Activated T-helper 2 cell treated with anti-CD3 and anti-CD28 coated beads, Interferon-gamma antibody, Interleukin-2, Interleukin-4, amounts not matched to agents 10 μg/mL and 5 μg/mL and 100 μg/mL, durations not matched to agents 14 hours and 24 hours and 36 hours (primary cell): ENCODE measurements around the gene KCNE4. TPM values are rescaled to one million over a fixed set of nuclear protein-coding genes. Genes with fewer than 3 reads are reported as not detected.

ENCODE experiments used
- DNase-seq: peaks from one replicate; pipeline ENCODE4 v3.0.0; 2021; ENCODE audit warnings: low spot score
- H3K27ac Mint-ChIP-seq: one replicate; pipeline ENCODE4 v1.8.0; 2021; ENCODE audit warnings: mixed read lengths
- H3K27me3 Mint-ChIP-seq: one replicate; pipeline ENCODE4 v1.8.0; 2021; ENCODE audit warnings: low read depth, mixed read lengths
- H3K36me3 Mint-ChIP-seq: one replicate; pipeline ENCODE4 v1.8.0; 2021; ENCODE audit warnings: low read depth, mixed read lengths
- H3K4me1 Mint-ChIP-seq: one replicate; pipeline ENCODE4 v1.8.0; 2021; ENCODE audit warnings: low read depth, mixed read lengths
- H3K4me3 Mint-ChIP-seq: one replicate; pipeline ENCODE4 v1.8.0; 2021; ENCODE audit warnings: low read depth, mild to moderate bottlenecking, moderate library complexity, mixed read lengths
- H3K9me3 Mint-ChIP-seq: one replicate; pipeline ENCODE4 v1.8.0; 2021; ENCODE audit warnings: mixed read lengths
- intact Hi-C: fragments of 100-400 bp; cut with micrococcal nuclease; formaldehyde crosslinking; loops from one replicate; pipeline ENCODE4 v1.15.1; 2023
- total RNA-seq: library from RNA; stranded (reverse); gene quantifications from 2 replicates; pipeline ENCODE4 v1.2.3, GENCODE V29; 2022

KCNE4 gene
- total RNA-seq = not detected in 2 replicates

- Mint-ChIP-seq H3K4me1 (no peaks in the 10 kb centered on the region), H3K36me3 (no peaks in the 10 kb centered on the region), H3K27ac (no peak within 1 kb of the TSS), H3K27me3 (no peaks in the 10 kb centered on the region), H3K9me3 (no peaks in the 10 kb centered on the region), H3K4me3 (no peak within 1 kb of the TSS)
- intact Hi-C loops = no loop called here
- no peak for DNase-seq
Measured at GRCh38 chr2:223051693-223052289, at the start of gene KCNE4. Gene KCNE4, plus strand, starts transcription at chr2:223052190. Its CDS starts 641 bp downstream, at chr2:223052831.

- H3K27me3 Mint-ChIP-seq = peaks cover 8% of the 10 kb centered on the region
- H3K27ac Mint-ChIP-seq = no peak overlapping the region
- no peak for DNase-seq
- H3K4me3 Mint-ChIP-seq = no peak overlapping the region
- no peaks in the 10 kb centered on the region for H3K4me1 Mint-ChIP-seq
- intact Hi-C loops = no loop called here
- H3K9me3 Mint-ChIP-seq = no peaks in the 10 kb centered on the region
- H3K36me3 Mint-ChIP-seq = no peaks in the 10 kb centered on the region
Measured at GRCh38 chr2:223003191-223003590, 48.8 kb upstream of the KCNE4 start.

GRCh38 chr2:223005496-223005895 lies 46.5 kb upstream of the KCNE4 start:
- peaks cover 2% of the 10 kb centered on the region for H3K27me3 Mint-ChIP-seq
- no peaks in the 10 kb centered on the region for H3K36me3 Mint-ChIP-seq
- no peaks in the 10 kb centered on the region for H3K4me1 Mint-ChIP-seq
- H3K4me3 Mint-ChIP-seq = no peak overlapping the region
- H3K27ac Mint-ChIP-seq = no peak overlapping the region
- DNase-seq = no peak
- intact Hi-C loops = no loop called here
- H3K9me3 Mint-ChIP-seq = no peaks in the 10 kb centered on the region

GRCh38 chr2:223007531-223007930 lies 44.5 kb upstream of the KCNE4 start:
- DNase-seq = no peak
- Mint-ChIP-seq H3K4me3 (no peak overlapping the region), H3K4me1 (no peaks in the 10 kb centered on the region), H3K27ac (no peak overlapping the region), H3K27me3 (no peaks in the 10 kb centered on the region), H3K36me3 (no peaks in the 10 kb centered on the region), H3K9me3 (no peaks in the 10 kb centered on the region)
- intact Hi-C loops = no loop called here

GRCh38 chr2:223008162-223008561 lies 43.8 kb upstream of the KCNE4 start:
- DNase-seq = no peak
- Mint-ChIP-seq H3K4me1 (no peaks in the 10 kb centered on the region), H3K36me3 (no peaks in the 10 kb centered on the region), H3K27ac (no peak overlapping the region), H3K4me3 (no peak overlapping the region), H3K9me3 (no peaks in the 10 kb centered on the region), H3K27me3 (no peaks in the 10 kb centered on the region)
- intact Hi-C loops = no loop called here

GRCh38 chr2:223008956-223009355 lies 43.0 kb upstream of the KCNE4 start:
- Mint-ChIP-seq H3K27me3 (no peaks in the 10 kb centered on the region), H3K9me3 (no peaks in the 10 kb centered on the region), H3K4me3 (no peak overlapping the region), H3K27ac (no peak overlapping the region), H3K36me3 (no peaks in the 10 kb centered on the region), H3K4me1 (no peaks in the 10 kb centered on the region)
- DNase-seq = no peak
- intact Hi-C loops = no loop called here

GRCh38 chr2:223010641-223011040 lies 41.3 kb upstream of the KCNE4 start:
- Mint-ChIP-seq H3K9me3 (no peaks in the 10 kb centered on the region), H3K27ac (no peak overlapping the region), H3K4me1 (no peaks in the 10 kb centered on the region), H3K36me3 (no peaks in the 10 kb centered on the region), H3K4me3 (no peak overlapping the region), H3K27me3 (no peaks in the 10 kb centered on the region)
- intact Hi-C loops = no loop called here
- no peak for DNase-seq

GRCh38 chr2:223012291-223012690 lies 39.7 kb upstream of the KCNE4 start:
- intact Hi-C loops = no loop called here

GRCh38 chr2:223019390-223019930 lies 32.5 kb upstream of the KCNE4 start:
- Mint-ChIP-seq H3K9me3 (no peaks in the 10 kb centered on the region), H3K4me1 (no peaks in the 10 kb centered on the region), H3K36me3 (no peaks in the 10 kb centered on the region), H3K27me3 (no peaks in the 10 kb centered on the region), H3K4me3 (no peak overlapping the region), H3K27ac (no peak overlapping the region)
- no peak for DNase-seq
- intact Hi-C loops = no loop called here

More at GRCh38 chr2:223012291-223012690, 39.7 kb upstream of the KCNE4 start:
- DNase-seq = no peak
- no peak overlapping the region for H3K27ac Mint-ChIP-seq
- no peaks in the 10 kb centered on the region for H3K27me3 Mint-ChIP-seq
- no peak overlapping the region for H3K4me3 Mint-ChIP-seq
- H3K36me3 Mint-ChIP-seq = no peaks in the 10 kb centered on the region
- no peaks in the 10 kb centered on the region for H3K9me3 Mint-ChIP-seq
- H3K4me1 Mint-ChIP-seq = no peaks in the 10 kb centered on the region

- Mint-ChIP-seq H3K36me3 (no peaks in the 10 kb centered on the region), H3K27me3 (no peaks in the 10 kb centered on the region), H3K4me1 (no peaks in the 10 kb centered on the region), H3K4me3 (no peak overlapping the region), H3K27ac (no peak overlapping the region), H3K9me3 (no peaks in the 10 kb centered on the region)
- DNase-seq = no peak
- intact Hi-C loops = no loop called here
Measured at GRCh38 chr2:223019987-223020717, 31.8 kb upstream of the KCNE4 start.

GRCh38 chr2:223020971-223021675 lies 30.9 kb upstream of the KCNE4 start:
- Mint-ChIP-seq H3K27ac (no peak overlapping the region), H3K9me3 (no peaks in the 10 kb centered on the region), H3K27me3 (no peaks in the 10 kb centered on the region), H3K4me3 (no peak overlapping the region), H3K36me3 (no peaks in the 10 kb centered on the region), H3K4me1 (no peaks in the 10 kb centered on the region)
- intact Hi-C loops = no loop called here
- no peak for DNase-seq

GRCh38 chr2:223026357-223027110 lies 25.5 kb upstream of the KCNE4 start:
- H3K4me1 Mint-ChIP-seq = no peaks in the 10 kb centered on the region
- no peak overlapping the region for H3K4me3 Mint-ChIP-seq
- intact Hi-C loops = no loop called here
- no peak for DNase-seq
- H3K27ac Mint-ChIP-seq = no peak overlapping the region
- no peaks in the 10 kb centered on the region for H3K27me3 Mint-ChIP-seq
- no peaks in the 10 kb centered on the region for H3K36me3 Mint-ChIP-seq
- H3K9me3 Mint-ChIP-seq = no peaks in the 10 kb centered on the region
